ENCODE data around the gene ANKS6.

DNA sequence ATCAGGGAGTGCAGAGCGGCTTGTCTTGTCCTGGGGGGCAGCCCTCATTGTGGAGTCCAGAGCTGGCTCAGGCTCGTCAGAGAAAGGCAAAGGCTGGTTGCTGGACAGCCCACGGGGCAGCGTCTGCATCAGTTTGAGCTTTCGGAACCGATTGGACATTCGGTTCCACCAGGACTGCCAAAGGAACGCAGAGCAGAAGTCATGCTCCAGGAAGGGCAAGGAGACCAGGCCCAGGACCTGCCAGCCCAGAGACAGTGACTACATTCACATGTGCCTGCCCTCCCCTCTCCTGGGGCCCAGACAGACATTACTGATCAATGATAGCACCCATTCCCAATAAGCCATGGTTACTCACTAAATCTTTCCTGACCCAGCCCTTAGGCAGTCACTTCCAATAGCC, 18.1 kb downstream of the ANKS6 start:
- TF ChIP-seq, protein P1, sequence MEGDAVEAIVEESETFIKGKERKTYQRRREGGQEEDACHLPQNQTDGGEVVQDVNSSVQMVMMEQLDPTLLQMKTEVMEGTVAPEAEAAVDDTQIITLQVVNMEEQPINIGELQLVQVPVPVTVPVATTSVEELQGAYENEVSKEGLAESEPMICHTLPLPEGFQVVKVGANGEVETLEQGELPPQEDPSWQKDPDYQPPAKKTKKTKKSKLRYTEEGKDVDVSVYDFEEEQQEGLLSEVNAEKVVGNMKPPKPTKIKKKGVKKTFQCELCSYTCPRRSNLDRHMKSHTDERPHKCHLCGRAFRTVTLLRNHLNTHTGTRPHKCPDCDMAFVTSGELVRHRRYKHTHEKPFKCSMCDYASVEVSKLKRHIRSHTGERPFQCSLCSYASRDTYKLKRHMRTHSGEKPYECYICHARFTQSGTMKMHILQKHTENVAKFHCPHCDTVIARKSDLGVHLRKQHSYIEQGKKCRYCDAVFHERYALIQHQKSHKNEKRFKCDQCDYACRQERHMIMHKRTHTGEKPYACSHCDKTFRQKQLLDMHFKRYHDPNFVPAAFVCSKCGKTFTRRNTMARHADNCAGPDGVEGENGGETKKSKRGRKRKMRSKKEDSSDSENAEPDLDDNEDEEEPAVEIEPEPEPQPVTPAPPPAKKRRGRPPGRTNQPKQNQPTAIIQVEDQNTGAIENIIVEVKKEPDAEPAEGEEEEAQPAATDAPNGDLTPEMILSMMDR (IDR thresholded peaks at IDR 0.05): no peak
- TF ChIP-seq POLR2A (IDR thresholded peaks at IDR 0.05): no peak
